ENCODE data around the gene MFAP4.

Gene MFAP4

DNA sequence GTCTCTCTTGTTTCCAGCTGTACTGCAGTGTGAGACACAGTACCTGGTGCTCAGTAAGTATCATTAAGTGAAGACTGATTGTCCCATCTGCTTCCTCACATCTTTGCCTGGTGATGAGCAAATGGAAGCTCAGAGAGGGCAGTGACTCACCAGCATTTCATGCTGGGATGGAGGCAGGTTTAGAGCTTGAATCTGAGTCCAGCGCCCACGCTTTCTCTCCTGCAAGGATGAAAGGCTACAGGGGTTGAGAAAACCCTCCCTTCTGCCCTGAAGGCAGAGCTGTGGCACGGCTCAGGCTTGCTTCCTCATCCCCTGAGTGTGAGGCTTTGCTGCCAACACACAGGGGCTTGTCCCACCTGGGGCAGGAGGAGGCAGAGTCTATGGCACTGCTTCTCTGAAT, 22.5 kb upstream of the MFAP4 start:
- peak; percentile 22 for DNase-seq

DNA sequence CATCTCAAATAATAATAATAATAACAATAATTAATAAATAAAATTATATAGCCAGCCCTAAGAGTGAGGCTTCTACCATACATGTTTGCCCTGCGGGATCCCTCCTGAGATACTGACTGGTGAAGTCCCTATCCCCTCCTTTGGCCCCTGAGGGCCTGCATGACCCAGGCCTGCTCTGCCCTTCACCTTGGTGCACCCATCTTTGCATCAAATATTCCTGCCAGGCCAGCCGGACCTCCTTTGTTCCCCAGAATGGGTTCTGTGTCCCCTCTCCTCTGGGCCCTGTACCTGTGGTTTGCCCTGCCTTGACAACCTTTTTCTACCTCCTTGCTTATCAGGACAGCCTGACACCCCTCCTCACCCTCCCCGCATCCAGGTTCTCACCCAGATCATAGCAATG, 22.1 kb upstream of the MFAP4 start:
- DNase-seq: no peak

DNA sequence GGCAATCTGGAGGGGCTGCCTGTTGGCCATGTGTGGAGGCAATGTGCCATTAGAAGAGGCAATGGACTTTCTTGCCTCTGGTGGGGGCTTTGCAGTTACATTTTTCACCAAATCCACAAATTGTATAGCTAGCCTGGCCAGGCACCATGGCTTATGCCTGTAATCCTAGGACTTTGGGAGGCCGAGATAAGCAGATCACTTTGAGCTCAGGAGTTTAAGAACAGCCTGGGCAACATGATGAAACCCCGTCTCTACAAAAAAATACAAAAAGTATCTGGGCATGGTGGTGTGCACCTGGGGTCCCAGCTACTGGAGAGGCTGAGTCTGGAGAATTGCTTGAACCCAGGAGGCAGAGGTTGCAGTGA, 21.3 kb upstream of the MFAP4 start:
- DNase-seq: no peak

DNA sequence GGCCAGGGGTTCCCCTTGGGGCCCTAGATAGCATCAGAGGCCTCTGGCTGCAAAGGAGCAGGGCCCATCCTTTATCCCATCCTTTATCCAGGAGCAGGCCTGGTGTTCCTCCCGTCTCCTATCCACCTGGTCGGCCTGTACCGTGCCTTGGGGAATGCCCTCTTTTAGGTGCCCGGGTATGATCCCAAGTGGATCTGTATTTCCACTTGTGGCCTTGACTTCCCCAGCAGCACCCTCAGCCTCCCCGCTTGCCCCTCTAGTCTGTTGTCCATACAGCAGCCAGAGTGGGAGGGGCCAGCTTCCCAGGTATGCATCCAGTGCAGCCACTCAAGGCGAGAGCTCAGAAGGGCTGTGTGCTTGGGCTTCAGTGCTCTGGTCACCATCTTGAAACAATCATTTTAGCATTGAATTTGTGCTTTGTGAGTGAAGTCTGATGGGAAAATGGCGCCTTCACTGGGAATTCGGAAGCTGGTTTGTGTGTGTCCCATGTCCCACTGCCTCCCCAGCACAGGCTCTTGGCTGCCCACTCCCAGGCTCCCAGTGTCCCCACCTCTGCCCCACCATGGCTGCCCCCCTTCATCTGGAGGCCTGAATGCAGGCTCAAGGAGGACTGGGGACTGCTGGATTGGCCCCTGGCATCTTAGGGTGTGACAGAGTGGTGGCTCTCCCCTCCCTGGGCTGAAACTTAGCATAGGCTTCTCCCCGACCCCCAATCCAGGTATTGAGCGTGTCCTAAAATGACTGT, 20.8 kb upstream of the MFAP4 start:
- no peak for DNase-seq

DNA sequence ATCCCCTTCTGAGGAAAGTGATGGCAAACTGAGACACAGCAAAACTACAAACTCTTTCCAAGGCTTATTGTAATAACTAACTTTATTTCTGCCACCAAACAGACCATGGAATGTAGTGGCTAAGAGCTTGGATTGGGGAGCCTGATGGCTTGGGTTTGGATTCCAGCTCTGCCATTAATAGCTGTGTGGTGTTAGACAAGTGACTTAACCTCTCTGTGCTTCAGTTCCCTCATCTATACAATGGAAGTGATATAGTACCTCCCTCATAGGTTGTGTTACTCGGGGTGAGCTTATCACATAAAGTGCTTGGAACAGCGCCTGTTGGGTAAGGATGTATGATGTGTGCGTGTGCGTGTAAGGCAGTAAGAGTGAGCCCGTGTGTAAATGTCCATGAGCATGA, 18.1 kb upstream of the MFAP4 start:
- no peak for DNase-seq

DNA sequence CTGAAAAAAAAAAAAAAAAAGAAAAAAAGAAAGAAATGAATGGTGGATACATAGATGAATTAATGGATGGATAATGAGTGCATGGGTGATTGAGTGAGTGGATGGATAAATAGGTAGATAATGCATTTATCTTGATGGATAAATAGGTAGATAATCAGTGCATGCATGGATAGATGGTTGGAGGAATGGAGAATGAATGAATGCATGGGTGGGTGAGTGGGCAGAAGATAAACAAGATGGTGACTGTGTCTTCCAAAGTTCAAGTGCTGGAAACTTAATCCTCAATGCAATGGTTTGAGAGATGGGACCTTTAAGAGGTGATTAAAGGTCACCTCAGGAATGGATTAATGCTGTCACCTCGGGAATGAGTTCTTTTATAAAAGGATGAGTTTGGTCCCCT, 17.3 kb upstream of the MFAP4 start:
- no peak for DNase-seq

DNA sequence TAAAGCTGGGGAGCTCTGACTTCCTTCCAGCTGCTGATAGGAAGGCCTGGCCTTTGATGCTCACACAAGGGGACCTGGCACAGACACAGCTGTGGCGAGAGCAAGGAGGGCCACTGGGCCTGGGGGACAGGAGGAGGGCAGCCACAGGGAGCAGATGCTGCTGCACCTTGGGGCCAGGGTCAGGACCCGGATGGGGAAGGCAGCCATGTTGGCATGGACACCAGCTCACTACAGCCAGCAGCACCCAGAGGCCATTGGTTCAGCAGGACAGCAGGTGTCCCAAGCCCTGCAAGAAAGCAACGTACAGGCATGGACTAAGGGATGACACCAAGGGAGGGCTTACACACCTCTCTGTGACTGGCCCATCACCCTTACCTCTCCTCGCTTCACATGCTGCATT, 16.0 kb upstream of the MFAP4 start:
- no peak for DNase-seq

DNA sequence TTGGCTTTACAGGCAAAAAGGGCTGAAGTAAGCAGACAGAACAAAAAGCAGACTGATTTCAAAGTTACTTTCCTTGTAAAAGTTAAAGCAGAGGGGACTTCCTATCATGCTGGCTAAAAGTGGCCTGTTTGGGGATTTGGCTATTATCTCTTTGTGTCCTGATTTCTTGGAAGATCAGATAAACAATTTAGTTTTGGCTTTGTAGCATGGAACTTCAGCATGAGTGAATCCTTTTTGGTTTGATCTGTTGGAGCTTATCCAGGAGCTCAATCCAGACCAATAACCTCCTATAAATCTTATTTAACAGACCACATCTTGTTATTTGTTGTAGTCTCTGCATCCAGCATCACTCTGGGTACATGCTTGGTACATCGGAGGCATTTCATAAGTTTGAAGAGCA, 15.2 kb upstream of the MFAP4 start:
- no peak for DNase-seq

DNA sequence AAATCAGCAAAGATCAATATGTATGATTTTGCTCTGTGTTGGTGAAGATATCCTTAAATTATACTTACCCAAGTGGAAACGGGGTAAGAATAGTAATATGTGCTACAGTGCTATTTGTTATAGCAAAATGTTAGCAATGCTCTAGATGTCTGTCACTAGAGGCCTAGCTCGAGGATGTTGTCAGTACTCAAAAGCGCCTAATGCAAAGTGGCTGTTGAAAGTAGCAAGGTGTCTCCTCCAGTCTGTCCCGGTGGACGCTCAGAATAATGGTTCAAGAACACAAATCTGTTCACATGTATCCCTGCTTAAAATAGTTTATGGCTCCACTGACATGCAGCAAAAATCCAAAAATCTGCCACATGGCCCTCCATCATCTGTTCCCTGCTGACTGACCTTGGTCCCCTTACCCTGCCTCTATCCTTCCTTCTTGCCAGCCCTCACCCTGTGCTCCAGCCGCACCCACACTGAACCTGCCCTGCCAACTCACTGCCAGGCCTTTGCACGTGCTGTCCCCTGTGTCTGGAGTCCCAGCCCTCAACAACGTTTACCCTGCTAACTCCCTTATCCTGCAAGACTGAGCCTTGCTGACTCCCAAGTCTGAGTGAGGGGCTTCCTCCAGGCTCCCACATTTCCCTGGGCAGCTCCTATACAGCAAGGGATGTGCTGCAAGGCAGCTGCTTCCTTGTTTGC, 14.5 kb upstream of the MFAP4 start:
- no peak for DNase-seq

DNA sequence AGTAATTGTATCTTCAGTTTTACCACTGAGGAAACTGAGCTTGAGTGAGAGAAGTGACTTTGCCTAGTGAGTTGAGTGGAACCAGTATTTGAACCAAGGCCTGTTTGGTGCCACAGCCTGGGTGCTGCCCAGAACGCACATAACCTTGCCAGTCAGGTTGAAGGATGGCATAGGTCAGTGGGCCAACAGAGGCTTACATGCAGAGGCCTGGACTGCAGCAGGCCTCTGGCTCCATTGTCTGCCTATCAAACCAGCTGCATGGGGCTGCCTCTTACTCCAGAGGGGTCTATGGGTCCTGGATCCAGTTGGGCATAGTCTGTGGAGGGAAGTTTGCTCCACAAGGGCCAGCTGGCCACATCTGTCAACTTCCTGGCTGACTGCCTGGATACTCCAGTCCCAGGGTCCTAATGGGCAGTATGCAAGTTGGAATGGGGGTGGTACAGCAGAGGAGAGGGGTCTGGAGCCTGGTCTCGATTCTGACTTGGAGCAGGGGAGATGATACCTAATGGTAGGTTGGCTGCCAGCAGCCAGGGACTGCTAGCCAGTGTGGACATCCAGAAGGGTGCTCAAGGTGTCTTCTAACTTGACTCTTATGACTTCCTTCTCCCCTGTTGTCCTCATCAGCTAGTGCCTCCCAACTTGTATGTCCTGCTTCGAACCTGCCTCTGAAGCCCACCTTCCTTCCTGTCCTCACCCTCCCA, 12.9 kb upstream of the MFAP4 start:
- DNase-seq: no peak

DNA sequence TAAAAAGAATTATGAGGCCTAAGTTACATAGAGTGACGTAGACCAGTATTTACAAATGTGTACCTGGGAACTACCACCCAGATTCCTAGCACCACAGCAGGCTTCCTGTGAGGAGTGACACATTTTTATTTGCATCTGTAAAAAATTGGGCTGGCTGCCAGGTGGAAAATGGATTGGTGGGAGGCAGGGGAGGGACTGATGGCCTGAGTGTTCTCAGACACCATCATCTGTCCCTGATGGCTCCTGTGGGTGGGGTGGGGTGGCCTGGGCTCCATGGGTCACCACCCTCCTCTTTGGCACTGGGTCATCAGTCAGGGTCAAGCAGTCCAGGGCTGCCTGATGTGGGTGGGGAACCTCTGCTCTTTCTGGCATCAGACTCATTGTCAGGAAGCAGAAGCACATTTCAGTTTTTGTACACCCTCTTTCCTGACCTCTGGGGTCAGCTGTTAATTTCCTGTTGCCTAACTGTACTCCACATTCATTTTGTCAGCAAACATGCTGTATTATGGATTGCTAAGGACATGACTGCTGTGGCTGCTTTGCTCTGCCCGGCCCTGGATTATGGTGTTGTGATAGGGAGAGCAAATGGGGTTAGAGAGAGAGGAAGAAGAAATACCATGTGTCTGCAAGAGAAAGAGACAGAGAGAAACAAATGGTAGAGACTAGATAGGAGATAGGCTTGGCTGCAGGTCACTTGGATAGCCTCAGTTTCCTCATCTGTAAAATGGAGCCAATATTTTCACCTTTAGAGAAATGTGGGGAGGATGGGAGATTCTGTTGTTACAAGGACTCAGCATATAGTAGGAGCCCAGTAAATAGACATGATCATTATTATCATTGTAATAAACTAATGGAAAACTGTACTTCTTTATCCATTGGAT, 11.6 kb upstream of the MFAP4 start:
- no peak for DNase-seq

DNA sequence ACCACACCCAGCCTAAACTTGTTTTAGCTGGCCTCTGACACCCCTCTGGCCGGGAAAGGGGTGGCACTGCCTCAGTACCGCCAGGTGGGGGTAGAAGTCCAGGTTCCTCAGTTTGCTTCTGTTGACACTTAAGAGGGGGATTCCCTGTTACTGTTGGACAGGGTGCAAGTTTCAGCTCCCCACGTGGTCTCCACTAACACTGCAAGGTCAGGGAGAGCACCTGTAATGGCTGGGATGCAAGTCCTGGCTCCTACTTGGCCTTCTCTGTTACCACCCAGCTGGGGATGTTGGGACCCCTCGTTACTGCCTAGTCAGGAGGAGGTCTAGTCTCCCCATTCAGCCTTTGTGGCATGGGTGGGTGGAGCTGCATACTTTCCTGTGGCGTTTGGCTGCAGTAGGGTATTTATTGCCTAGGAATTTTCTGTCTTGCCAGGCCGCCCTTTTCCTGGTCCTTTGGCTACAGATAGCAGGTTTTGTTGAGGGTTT, 10.6 kb upstream of the MFAP4 start:
- no peak for DNase-seq

DNA sequence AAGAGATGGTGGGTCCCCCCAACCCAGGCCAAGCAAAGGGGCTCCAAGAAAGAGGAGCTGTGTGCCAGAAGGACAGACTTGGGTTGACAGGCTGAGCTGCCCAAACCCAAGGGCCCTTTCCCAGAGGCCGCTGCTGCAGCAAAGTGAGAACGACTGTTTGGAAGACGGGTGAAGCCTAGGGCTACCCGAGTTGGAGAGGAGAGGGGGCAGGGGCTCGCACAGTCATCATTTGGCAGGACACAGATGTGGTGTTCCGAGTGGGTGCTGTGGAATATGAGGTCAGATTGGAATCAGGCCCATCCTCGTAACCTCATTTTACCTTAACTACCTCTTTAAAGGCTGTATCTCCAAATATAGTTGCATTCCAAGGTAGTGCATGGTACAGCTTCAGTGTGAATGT, 5.3 kb upstream of the MFAP4 start:
- no peak for DNase-seq

DNA sequence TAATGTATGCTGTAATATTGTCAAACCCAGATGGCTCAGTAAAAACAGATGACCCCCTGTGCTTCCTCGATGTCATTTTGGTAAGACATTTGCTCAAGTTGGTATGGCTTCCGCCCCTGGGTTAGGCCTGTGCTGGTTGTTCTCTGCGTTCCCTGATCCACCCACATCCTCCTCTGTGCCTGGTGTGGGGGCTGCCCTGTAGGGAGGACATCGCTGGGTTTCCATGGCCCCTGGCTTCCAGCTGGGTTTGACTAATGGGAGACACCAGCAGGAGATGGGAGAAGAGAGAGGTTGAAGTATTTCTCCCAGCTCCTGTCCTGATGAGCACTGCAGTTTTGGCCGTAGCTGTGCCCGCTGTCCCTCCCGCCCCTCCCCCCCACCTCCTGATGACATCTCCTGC, 4.4 kb upstream of the MFAP4 start:
- DNase-seq: no peak

DNA sequence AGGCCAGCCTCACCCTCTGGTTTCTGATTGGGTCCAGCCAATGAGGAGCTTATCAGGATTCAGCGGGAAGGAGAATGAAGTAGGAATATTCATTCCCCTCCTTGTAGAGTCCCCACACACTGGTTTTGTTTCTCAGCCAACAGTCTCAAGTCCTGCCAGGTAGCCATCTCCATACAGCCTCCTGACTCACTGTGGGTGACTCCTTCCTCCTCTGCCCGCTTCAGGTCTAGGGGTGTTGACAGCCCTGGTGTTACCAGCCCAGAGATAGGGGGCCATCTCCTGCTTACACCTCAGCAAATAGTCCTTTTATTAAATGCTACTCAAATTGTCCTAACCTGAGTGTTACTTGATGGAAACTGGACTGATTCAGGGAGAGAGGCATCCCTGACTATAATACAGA, 4.0 kb upstream of the MFAP4 start:
- no peak for DNase-seq

DNA sequence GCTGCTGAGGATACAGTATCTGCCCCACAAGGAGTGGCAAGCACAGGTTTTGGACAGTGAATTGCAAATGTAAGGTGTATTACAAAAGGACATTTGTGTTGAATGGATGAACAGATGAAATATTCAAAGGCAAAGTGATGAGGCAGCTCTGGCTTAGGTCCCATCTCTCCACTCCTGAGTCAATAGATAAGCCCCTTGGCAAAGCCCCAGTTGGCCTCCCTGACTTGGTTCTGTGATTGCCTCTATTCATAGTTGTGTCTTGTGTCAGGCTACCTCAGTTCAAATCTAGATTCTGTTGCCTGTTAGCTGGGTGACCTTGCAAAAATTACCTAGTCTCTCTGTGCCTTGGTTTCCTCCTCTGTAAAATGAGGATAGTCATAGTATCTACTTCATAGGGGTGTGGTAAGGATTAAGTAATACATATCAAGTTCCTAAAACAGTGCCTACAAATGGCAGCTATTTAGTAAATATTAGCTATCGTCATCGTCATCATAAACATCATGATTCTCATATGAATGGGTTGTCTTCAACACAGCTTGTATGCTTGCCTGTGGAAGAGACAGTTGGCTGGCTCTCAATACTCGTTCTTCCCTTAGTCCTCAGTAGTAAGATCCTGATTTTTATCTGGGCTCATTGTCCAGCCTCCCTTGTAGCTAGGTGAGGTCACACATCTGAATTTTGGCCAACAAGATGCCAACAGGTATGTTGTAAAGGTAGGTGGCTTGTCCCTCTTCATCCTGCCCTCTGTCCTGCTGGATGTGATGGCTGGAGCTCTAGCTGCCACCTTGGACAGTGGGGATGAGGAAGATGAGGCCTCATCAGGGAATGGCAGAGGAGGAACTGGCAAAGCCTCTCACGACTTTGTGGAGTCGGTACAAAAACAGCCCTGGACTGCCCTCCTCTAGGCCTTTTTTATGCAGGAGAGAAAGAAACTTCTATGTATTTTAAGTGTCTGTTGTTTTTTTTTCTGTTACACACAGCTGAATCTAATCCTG, 2.1 kb upstream of the MFAP4 start:
- DNase-seq: no peak

DNA sequence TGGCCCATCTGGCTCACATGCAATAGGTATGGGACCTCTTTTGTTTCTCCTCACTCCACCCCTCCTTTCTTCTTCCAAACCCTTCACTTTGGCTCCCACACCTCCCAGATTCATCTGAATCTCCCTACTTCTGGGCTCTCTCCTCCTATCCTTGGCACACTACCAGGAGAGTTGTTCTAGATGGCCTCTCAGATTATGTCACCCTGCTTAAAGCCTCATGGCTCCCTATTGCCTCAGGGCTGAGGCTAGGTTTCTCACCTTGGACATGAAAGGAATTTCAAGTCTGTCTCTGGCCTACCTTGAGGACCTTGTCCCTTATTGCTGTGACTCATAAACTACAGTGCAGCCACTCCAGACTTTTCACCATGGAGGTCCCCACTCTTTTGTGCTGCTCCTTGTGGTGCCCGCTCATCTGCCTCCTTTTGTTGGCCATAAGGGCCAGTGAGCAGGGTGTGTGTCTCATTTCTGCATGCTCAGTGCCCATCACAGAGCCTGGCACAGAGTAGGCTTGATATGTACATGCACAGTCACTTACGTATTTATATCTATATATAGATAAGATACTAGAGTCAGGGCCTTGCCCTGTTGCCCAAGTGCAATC, 1.0 kb upstream of the MFAP4 start:
- no peak for DNase-seq

DNA sequence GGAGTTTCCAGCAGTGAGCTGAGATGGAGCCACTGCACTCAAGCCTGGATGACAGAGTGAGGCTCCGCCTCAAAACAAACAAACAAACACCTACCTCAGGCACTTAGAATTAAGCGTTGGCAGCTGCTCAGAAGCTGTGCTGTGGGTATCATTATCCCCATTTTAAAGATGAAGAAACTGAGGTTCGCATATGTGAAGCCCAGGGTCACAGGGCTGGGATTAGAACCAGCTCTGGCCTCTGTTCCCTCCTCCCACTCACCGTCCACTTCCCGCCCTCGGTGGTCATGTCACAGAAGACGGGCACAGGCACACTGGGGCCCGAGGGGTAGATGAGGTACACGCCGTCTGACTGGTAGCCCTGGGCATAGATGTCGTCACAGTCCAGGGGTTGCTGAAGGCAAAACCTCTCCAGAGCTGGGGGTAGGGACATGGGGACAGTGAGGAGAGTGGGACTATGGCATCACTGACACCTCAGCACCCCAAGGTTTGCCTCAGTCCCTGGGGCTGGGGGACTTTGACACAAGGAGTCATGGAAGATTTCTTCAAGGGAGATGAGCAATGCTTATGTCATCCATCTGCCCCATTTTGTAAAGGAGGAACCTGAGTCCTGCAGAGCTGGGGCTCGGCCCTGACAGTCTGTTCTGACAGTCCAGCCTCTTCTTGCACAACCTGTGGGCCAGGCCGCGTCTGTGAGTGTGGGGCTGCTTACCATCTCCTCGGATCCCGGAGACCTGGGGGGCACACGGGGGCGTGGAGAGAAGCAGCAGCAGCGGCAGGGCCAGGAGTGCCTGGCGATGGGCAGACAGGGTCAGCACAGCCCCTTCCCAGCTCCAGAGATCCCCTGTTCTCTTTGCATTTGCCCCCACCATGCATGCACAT, 700 bp downstream of the MFAP4 start:
- no peak for DNase-seq

DNA sequence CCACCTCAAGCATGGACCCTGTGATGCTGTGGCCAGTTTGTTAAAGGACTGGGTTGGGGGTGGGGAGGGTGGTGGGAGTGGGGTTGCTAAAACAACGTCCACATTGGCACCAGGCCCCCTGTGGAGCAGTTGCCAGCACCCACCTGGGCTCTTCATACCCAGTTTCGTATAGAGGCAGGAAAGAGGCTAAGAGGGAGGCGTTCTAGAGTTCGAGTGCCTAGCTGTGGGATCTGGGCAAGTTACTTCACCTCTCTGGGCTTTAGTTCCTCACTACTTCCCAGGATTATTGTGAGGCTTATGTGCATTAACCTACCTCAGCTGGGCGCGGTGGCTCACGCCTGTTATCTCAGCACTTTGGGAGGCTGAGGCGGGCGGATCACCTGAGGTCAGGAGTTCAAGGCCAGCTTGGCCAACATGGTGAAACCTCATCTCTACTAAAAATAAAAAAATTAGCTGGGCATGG, 1.4 kb downstream of the MFAP4 start:
- no peak for DNase-seq

DNA sequence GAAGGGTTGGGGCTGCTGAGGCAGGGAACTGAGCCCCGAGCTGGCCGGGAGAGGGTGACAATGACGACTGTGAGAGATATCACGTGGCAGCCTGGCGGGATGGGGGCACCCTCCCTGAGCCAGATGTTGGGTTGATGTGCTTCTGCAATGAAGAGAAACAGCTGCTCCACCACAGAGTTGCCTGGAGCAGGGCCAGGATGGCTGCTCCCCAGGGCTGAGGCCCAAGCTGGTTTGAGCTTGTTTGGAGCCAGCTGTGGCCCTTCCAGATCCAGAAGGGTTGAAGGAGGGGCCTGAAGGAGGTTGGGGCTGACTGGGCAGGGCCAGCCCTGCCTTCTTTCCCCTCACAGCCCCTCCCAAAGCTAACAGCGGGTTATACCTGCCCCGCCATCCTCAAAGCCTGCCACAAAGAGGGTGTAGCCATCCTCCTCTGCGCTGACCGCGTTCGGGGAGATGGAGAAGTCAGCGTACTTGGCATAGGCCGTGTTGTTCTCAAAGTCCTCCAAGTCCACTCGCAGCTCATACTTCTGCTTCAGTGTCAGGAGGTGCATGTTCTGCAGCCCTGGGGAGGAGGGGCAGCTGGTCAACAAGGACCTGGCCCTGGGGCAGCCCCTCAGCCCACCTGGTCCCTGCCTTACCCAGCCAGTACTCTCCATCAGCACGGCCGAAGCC, 2.1 kb downstream of the MFAP4 start:
- no peak for DNase-seq
